Measurements from ENCODE around the gene DCT. TPM values are rescaled to one million over a fixed set of nuclear protein-coding genes. Genes with fewer than 3 reads are reported as not detected.

The DCT gene
- total and polyA plus RNA-seq, 12 donors = 0.18 to 3.0 (median 0.75) TPM

GRCh38 chr13:94400874-94401273 is 78.6 kb downstream of the DCT start:
- Histone ChIP-seq H3K9me3 (replicated peaks in 1 of 3) (no peaks in the 10 kb centered on the region), H3K27me3 (no peaks in the 10 kb centered on the region), H3K4me3 (no peak overlapping the region), H3K36me3 (replicated peaks in 1 of 2) (no peaks in the 10 kb centered on the region), H3K27ac (no peak overlapping the region), H3K4me1 (replicated peaks in 1 of 2) (no peaks in the 10 kb centered on the region)
- no peak for TF ChIP-seq POLR2A (IDR thresholded peaks at IDR 0.05)
- TF ChIP-seq, protein P1, sequence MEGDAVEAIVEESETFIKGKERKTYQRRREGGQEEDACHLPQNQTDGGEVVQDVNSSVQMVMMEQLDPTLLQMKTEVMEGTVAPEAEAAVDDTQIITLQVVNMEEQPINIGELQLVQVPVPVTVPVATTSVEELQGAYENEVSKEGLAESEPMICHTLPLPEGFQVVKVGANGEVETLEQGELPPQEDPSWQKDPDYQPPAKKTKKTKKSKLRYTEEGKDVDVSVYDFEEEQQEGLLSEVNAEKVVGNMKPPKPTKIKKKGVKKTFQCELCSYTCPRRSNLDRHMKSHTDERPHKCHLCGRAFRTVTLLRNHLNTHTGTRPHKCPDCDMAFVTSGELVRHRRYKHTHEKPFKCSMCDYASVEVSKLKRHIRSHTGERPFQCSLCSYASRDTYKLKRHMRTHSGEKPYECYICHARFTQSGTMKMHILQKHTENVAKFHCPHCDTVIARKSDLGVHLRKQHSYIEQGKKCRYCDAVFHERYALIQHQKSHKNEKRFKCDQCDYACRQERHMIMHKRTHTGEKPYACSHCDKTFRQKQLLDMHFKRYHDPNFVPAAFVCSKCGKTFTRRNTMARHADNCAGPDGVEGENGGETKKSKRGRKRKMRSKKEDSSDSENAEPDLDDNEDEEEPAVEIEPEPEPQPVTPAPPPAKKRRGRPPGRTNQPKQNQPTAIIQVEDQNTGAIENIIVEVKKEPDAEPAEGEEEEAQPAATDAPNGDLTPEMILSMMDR (IDR thresholded peaks at IDR 0.05) = no peak
- intact Hi-C loops (cut with DNase I) = no loop called here
- WGBS, 4 donors = 62 to 72% (median 65%) methylated on average over 4 of the region's 4 CpGs
- DNase-seq = no peak

GRCh38 chr13:94399812-94400211 is 79.7 kb downstream of the DCT start:
- intact Hi-C loops (cut with DNase I) = no loop called here
- DNase-seq = no peak
- TF ChIP-seq, protein P1 (IDR thresholded peaks at IDR 0.05) = no peak
- TF ChIP-seq POLR2A (IDR thresholded peaks at IDR 0.05) = no peak
- no peaks in the 10 kb centered on the region for H3K36me3 ChIP-seq (replicated peaks in 1 of 2)
- H3K27ac ChIP-seq = no peak overlapping the region
- H3K4me1 ChIP-seq (replicated peaks in 1 of 2) = no peaks in the 10 kb centered on the region
- no peaks in the 10 kb centered on the region for H3K27me3 ChIP-seq
- no peak overlapping the region for H3K4me3 ChIP-seq
- H3K9me3 ChIP-seq (replicated peaks in 1 of 3) = no peaks in the 10 kb centered on the region

DNA sequence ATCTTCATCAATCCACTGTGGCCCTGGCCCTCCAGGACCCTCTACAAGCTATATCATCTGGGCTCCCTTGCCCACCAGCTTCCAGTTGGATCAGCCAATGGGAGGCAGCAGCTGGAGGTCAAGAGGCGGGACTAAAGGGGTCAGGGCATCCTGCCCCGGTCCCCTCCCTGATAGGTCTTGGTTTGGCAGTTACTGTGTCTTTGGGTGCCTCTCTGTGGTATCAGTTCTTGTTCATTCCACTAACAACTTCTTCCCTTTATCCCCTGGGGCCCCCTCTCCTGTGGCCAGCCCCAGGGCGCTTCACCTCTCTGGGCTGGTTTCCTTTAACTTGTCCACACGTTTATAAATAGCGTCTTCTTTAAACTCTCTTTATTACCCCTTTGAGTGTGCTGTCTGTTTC is 83.6 kb downstream of the DCT start:
- no peaks in the 10 kb centered on the region for H3K36me3 ChIP-seq (replicated peaks in 1 of 2)
- H3K4me3 ChIP-seq = no peak overlapping the region
- DNase-seq = no peak
- TF ChIP-seq, protein P1 (IDR thresholded peaks at IDR 0.05) = no peak
- no peak for TF ChIP-seq POLR2A (IDR thresholded peaks at IDR 0.05)
- no peaks in the 10 kb centered on the region for H3K27me3 ChIP-seq
- H3K9me3 ChIP-seq (replicated peaks in 1 of 3) = no peaks in the 10 kb centered on the region
- H3K27ac ChIP-seq = no peak overlapping the region
- no peaks in the 10 kb centered on the region for H3K4me1 ChIP-seq (replicated peaks in 1 of 2)
- intact Hi-C loops (cut with DNase I) = no loop called here
- 75 to 82% (median 78%) methylated on average over 5 of the region's 5 CpGs for WGBS, 4 donors

DNA sequence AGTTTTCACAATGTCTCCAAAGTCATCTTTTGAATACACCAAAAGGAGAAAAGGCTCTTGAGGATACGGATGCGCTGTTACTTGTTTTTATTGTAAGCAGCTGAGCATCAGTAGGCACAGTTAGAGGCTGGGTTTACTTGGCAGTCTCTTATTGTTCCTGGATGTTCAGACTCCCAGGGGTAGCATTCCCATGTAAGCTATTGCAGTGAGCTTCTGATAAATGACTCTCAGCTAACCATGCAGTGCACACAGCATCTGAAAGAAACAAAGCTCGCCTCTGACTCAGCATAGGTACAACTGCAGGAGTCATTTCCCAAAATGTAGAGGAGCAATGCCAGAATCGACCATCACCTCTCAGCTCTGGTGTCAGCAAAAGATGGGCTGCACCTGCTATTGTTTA is 84.8 kb downstream of the DCT start:
- H3K9me3 ChIP-seq (replicated peaks in 1 of 3) = no peaks in the 10 kb centered on the region
- no peaks in the 10 kb centered on the region for H3K4me1 ChIP-seq (replicated peaks in 1 of 2)
- intact Hi-C loops (cut with DNase I) = no loop called here
- no peak for DNase-seq
- TF ChIP-seq POLR2A (IDR thresholded peaks at IDR 0.05) = no peak
- TF ChIP-seq, protein P1 (IDR thresholded peaks at IDR 0.05) = no peak
- H3K4me3 ChIP-seq = no peak overlapping the region
- no peaks in the 10 kb centered on the region for H3K27me3 ChIP-seq
- WGBS, 4 donors = 72 to 78% (median 76%) methylated on average over 3 to 4 of the region's 4 CpGs
- H3K36me3 ChIP-seq (replicated peaks in 1 of 2) = no peaks in the 10 kb centered on the region
- no peak overlapping the region for H3K27ac ChIP-seq

Measured in adrenal gland (tissue), 12 donors.